ENCODE measurements around the gene TMCC2. TPM values are rescaled to one million over a fixed set of nuclear protein-coding genes. Genes with fewer than 3 reads are reported as not detected.

Gene TMCC2
- total and polyA plus RNA-seq, 2 of the 8 experiments (the other 6 are each of a cell fraction or from before 2014, with no cell fraction given) = 6.7 to 6.8 TPM

- no peak for TF ChIP-seq SUZ12 (IDR thresholded peaks at IDR 0.05; ENCODE audit: low read length)
Observed at GRCh38 chr1:205250699-205251098, 23.0 kb downstream of the TMCC2 start (continued).

Measured in H1 (cell line).